Ovary (tissue), 3 donors: ENCODE measurements around the gene PLSCR5.

Source experiments
- EP300 ChIP-seq: sonication (generic); formaldehyde crosslinking; IDR thresholded peaks from one replicate; pipeline ENCODE4 v1.6.1; 2017; ENCODE audit warnings: antibody characterized with exemption
- POLR2A ChIP-seq: fragments of 450-650 bp; IDR thresholded peaks from one replicate; pipeline ENCODE4 v1.6.1; 2017; ENCODE audit warnings: antibody characterized with exemption, mild to moderate bottlenecking, moderate library complexity
- TF ChIP-seq, protein P1 (sequence below), 3 donors: fragments of 450-650 bp in 2 of 3; fragments of 200-600 bp in 1 of 3; IDR thresholded peaks; one replicate each; pipeline versions ENCODE4 v1.5.1 to v1.8.0; 2016 to 2022; ENCODE audit warnings: antibody characterized with exemption in 3 of 3, mild to moderate bottlenecking in 1 of 3
- donor health status: DM: no; HTN: no; CAD: no.

- TF ChIP-seq POLR2A (no peak), EP300 (no peak)
- TF ChIP-seq, protein P1, sequence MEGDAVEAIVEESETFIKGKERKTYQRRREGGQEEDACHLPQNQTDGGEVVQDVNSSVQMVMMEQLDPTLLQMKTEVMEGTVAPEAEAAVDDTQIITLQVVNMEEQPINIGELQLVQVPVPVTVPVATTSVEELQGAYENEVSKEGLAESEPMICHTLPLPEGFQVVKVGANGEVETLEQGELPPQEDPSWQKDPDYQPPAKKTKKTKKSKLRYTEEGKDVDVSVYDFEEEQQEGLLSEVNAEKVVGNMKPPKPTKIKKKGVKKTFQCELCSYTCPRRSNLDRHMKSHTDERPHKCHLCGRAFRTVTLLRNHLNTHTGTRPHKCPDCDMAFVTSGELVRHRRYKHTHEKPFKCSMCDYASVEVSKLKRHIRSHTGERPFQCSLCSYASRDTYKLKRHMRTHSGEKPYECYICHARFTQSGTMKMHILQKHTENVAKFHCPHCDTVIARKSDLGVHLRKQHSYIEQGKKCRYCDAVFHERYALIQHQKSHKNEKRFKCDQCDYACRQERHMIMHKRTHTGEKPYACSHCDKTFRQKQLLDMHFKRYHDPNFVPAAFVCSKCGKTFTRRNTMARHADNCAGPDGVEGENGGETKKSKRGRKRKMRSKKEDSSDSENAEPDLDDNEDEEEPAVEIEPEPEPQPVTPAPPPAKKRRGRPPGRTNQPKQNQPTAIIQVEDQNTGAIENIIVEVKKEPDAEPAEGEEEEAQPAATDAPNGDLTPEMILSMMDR (IDR thresholded peaks at IDR 0.05) = no peak
These were observed 48.8 kb upstream of the PLSCR5 start for GRCh38 chr3:146653978-146654377.
